Activated CD8-positive, alpha-beta T cell treated with anti-CD3 and anti-CD28 coated beads for 36 hours (primary cell): ENCODE measurements around the gene ZBTB21. TPM values are rescaled to one million over a fixed set of nuclear protein-coding genes. Genes with fewer than 3 reads are reported as not detected.

Source experiments
- ATAC-seq: fragments of 200-7000 bp; cut with Tn5 transposase; one replicate; pipeline ENCODE4 v1.10.0; 2021; ENCODE audit warnings: mild to moderate bottlenecking, moderate library complexity
- CTCF ChIA-PET: fragments of 350-600 bp; sonication (Branson Sonifier 250); formaldehyde crosslinking; loops from one replicate; lab custom pipeline; 2021; ENCODE audit warnings: antibody characterized with exemption; lab: Charles Lee
- POLR2A ChIA-PET: fragments of 350-600 bp; sonication (Branson Sonifier 250); formaldehyde crosslinking; loops from one replicate; lab custom pipeline; 2021; ENCODE audit warnings: antibody characterized with exemption; lab: Charles Lee
- DNase-seq: peaks from one replicate; pipeline ENCODE4 v3.0.0-alpha.2; 2020
- H3K27ac Mint-ChIP-seq: one replicate; pipeline ENCODE4 v1.8.0; 2021; ENCODE audit warnings: mild to moderate bottlenecking, mixed read lengths
- H3K27me3 Mint-ChIP-seq: one replicate; pipeline ENCODE4 v1.8.0; 2021; ENCODE audit warnings: mixed read lengths
- H3K36me3 Mint-ChIP-seq: one replicate; pipeline ENCODE4 v1.8.0; 2021; ENCODE audit warnings: low read depth, mixed read lengths
- H3K4me1 Mint-ChIP-seq: one replicate; pipeline ENCODE4 v1.8.0; 2021; ENCODE audit warnings: low read depth, mixed read lengths
- H3K4me3 Mint-ChIP-seq: one replicate; pipeline ENCODE4 v1.8.0; 2021; ENCODE audit warnings: mild to moderate bottlenecking, moderate library complexity, mixed read lengths
- H3K9me3 Mint-ChIP-seq: one replicate; pipeline ENCODE4 v1.8.0; 2021; ENCODE audit warnings: mixed read lengths
- CTCF ChIP-seq: fragments of 200-600 bp; IDR thresholded peaks from one replicate; pipeline ENCODE4 v1.8.0; 2022; ENCODE audit warnings: antibody characterized with exemption, mild to moderate bottlenecking
- intact Hi-C: fragments of 100-400 bp; cut with micrococcal nuclease; formaldehyde crosslinking; loops from one replicate; pipeline ENCODE4 v1.10.0; 2022
- total RNA-seq, 2 experiments: library from RNA; stranded (reverse); gene quantifications; one replicate each; pipeline ENCODE4 v1.2.3, GENCODE V29; 2021

The ZBTB21 gene
- total RNA-seq, 2 experiments from 2014 or later: 29.6 to 29.7 TPM

GRCh38 chr21:42012344-42012743 is 2.2 kb upstream of the ZBTB21 start:
- DNase-seq (no peak), ATAC-seq (no peak)
- CTCF ChIA-PET: interaction anchor here (1.4 to 1.8 kb wide), 2 partner anchors 95 to 106 kb away, joined by 3 to 6 read pairs; no protein-coding TSS in a partner anchor
- H3K36me3 Mint-ChIP-seq: peaks cover 12% of the 10 kb centered on the region
- H3K4me1 Mint-ChIP-seq: peaks cover 11% of the 10 kb centered on the region
- no peak overlapping the region for H3K27ac Mint-ChIP-seq
- H3K27me3 Mint-ChIP-seq: no peaks in the 10 kb centered on the region
- no peak for TF ChIP-seq CTCF
- intact Hi-C loops: no loop called here
- peaks cover 4% of the 10 kb centered on the region for H3K9me3 Mint-ChIP-seq
- H3K4me3 Mint-ChIP-seq: peak overlapping the region; percentile 77
- POLR2A ChIA-PET: interaction anchor here (0.8 to 1.5 kb wide), 3 partner anchors 21 to 133 kb away, joined by 3 to 6 read pairs (median 3); no protein-coding TSS in a partner anchor

GRCh38 chr21:42010507-42011495 is 641 bp upstream of the ZBTB21 start:
- CTCF ChIA-PET: interaction anchor here (1.4 to 1.8 kb wide), 3 partner anchors 97 to 107 kb away, joined by 3 to 6 read pairs (median 5); no protein-coding TSS in a partner anchor
- no peaks in the 10 kb centered on the region for H3K27me3 Mint-ChIP-seq
- no peak for TF ChIP-seq CTCF

GRCh38 chr21:42009018-42009830 is 936 bp downstream of the ZBTB21 start:
- POLR2A ChIA-PET: interaction anchor here (0.7 to 1.4 kb wide), 8 partner anchors 41 to 225 kb away, joined by 3 to 6 read pairs (median 3); no protein-coding TSS in a partner anchor
- H3K4me3 Mint-ChIP-seq: peak overlapping the region; percentile 93
- CTCF ChIA-PET: interaction anchor here (0.7 to 2.6 kb wide), 4 partner anchors 97 to 192 kb away, joined by 3 to 8 read pairs (median 4); no protein-coding TSS in a partner anchor
- peak overlapping the region; percentile 89 for H3K27ac Mint-ChIP-seq
- H3K36me3 Mint-ChIP-seq: peaks cover 27% of the 10 kb centered on the region
- no peaks in the 10 kb centered on the region for H3K9me3 Mint-ChIP-seq
- TF ChIP-seq CTCF: no peak
- H3K4me1 Mint-ChIP-seq: peaks cover 36% of the 10 kb centered on the region
- ATAC-seq (peak; percentile 7), DNase-seq (peak; percentile 66)
- H3K27me3 Mint-ChIP-seq: no peaks in the 10 kb centered on the region
- intact Hi-C loops: loop anchor here (10.0 kb wide), 1 partner anchor 226 kb away; no protein-coding TSS in a partner anchor

More at GRCh38 chr21:42010507-42011495, 641 bp upstream of the ZBTB21 start:
- intact Hi-C loops: loop anchor here (2.0 kb wide), 1 partner anchor 52 kb away; no protein-coding TSS in a partner anchor
- POLR2A ChIA-PET: interaction anchor here (1.0 to 1.5 kb wide), 4 partner anchors 23 to 224 kb away, joined by 3 to 6 read pairs (median 6); no protein-coding TSS in a partner anchor
- Mint-ChIP-seq H3K4me3 (peak overlapping the region; percentile 93), H3K36me3 (peaks cover 20% of the 10 kb centered on the region), H3K9me3 (peaks cover 4% of the 10 kb centered on the region), H3K27ac (peak overlapping the region; percentile 85), H3K4me1 (peaks cover 22% of the 10 kb centered on the region)
- ATAC-seq (peak; percentile 4), DNase-seq (peak; percentile 27)

DNA sequence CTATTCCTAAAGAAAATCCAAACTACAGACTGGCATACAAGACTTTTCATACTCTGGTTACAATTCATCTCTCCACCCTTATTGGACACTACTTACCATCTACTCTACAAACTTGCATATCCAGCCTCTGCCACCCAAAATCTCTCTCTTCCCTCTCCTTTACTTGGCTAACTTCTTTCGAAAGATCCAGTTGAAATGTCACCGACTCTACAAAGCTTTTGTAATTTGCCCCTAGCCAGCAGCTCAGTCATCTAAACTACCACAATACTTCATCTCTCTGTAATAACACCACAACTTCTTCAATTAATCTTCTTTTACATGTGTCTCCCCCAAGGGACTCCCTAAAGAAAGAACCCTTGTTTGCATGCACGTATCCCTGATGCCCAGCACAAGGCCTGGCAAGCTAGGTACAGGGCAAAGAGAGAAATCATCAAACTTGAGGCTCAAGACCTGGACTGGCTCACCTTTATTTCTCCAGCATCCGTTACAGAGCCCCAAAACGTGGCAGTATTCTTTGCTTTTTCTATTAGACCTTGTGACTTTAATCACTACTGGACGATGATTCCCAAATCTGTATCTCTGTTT is 2.7 kb downstream of the ZBTB21 start:
- ChIA-PET POLR2A (interaction anchor here (1.1 kb wide), 1 partner anchor 83 kb away, joined by 3 read pairs; no protein-coding TSS in a partner anchor), CTCF (interaction anchor here (2.6 to 3.5 kb wide), 3 partner anchors 101 to 191 kb away, joined by 8 to 21 read pairs (median 17); no protein-coding TSS in a partner anchor)
- no peak for ATAC-seq
- TF ChIP-seq CTCF: no peak
- H3K9me3 Mint-ChIP-seq: no peaks in the 10 kb centered on the region
- DNase-seq: no peak
- H3K27ac Mint-ChIP-seq: no peak overlapping the region
- peaks cover 31% of the 10 kb centered on the region for H3K36me3 Mint-ChIP-seq
- intact Hi-C loops: loop anchor here (10.0 kb wide), 1 partner anchor 227 kb away; no protein-coding TSS in a partner anchor
- H3K4me1 Mint-ChIP-seq: peaks cover 51% of the 10 kb centered on the region
- H3K27me3 Mint-ChIP-seq: no peaks in the 10 kb centered on the region
- peak overlapping the region; percentile 25 for H3K4me3 Mint-ChIP-seq
